Neural progenitor cell (in vitro differentiated cells): ENCODE measurements around the gene LRP1. TPM values are rescaled to one million over a fixed set of nuclear protein-coding genes. Genes with fewer than 3 reads are reported as not detected.

Source experiments
- DNase-seq: peaks from one replicate; pipeline ENCODE4 v3.0.0-alpha.2; 2016; ENCODE audit warnings: low spot score
- H2AFZ ChIP-seq: fragments of 200-600 bp; sonication (generic); replicated peaks from 2 replicates; pipeline ENCODE4 v1.6.1; 2016; ENCODE audit warnings: antibody characterized with exemption
- H3F3A ChIP-seq: fragments of 200-600 bp; sonication (generic); 2 replicates; pipeline ENCODE4 v1.6.1; 2016; ENCODE audit warnings: antibody characterized with exemption, low read depth
- H3K27ac ChIP-seq: fragments of 200-600 bp; sonication (generic); 2 replicates; pipeline ENCODE4 v1.5.1; 2016; ENCODE audit warnings: mild to moderate bottlenecking
- H3K27me3 ChIP-seq: fragments of 200-600 bp; sonication (generic); 2 replicates; pipeline ENCODE4 v1.6.1; 2016; ENCODE audit warnings: mild to moderate bottlenecking, moderate library complexity
- H3K36me3 ChIP-seq: fragments of 200-600 bp; sonication (generic); 2 replicates; pipeline ENCODE4 v1.5.1; 2016
- H3K4me1 ChIP-seq: fragments of 200-600 bp; sonication (generic); 2 replicates; pipeline ENCODE4 v1.6.1; 2016; ENCODE audit warnings: mixed run types
- H3K4me2 ChIP-seq: fragments of 200-600 bp; sonication (generic); 2 replicates; pipeline ENCODE4 v1.6.1; 2016
- H3K4me3 ChIP-seq: fragments of 200-600 bp; sonication (generic); 2 replicates; pipeline ENCODE4 v1.5.1; 2016
- H3K79me2 ChIP-seq: fragments of 200-600 bp; sonication (generic); 2 replicates; pipeline ENCODE4 v1.6.1; 2016; ENCODE audit warnings: low read depth
- H3K9ac ChIP-seq: fragments of 200-600 bp; sonication (generic); 2 replicates; pipeline ENCODE4 v1.6.1; 2016
- H3K9me3 ChIP-seq: fragments of 200-600 bp; sonication (generic); 2 replicates; pipeline ENCODE4 v1.5.1; 2016; ENCODE audit warnings: low read depth
- H4K20me1 ChIP-seq: fragments of 200-600 bp; sonication (generic); 2 replicates; pipeline ENCODE4 v1.6.1; 2016; ENCODE audit warnings: low read depth
- H3K27ac Mint-ChIP-seq: 3 replicates; pipeline ENCODE4 v1.8.0; 2021; ENCODE audit warnings: mixed read lengths
- H3K27me3 Mint-ChIP-seq: 2 replicates; pipeline ENCODE4 v1.8.0; 2022; ENCODE audit warnings: low read depth, mild to moderate bottlenecking, inconsistent platforms, moderate library complexity, mixed read lengths; ENCODE audit not compliant: insufficient read depth
- H3K36me3 Mint-ChIP-seq: 3 replicates; pipeline ENCODE4 v1.8.0; 2021; ENCODE audit warnings: mixed read lengths
- H3K4me1 Mint-ChIP-seq: 3 replicates; pipeline ENCODE4 v1.8.0; 2021; ENCODE audit warnings: mixed read lengths
- H3K4me3 Mint-ChIP-seq: 3 replicates; pipeline ENCODE4 v1.8.0; 2021; ENCODE audit warnings: mild to moderate bottlenecking, moderate library complexity, mixed read lengths
- H3K9me3 Mint-ChIP-seq: 3 replicates; pipeline ENCODE4 v1.8.0; 2020; ENCODE audit warnings: mixed read lengths
- EZH2 ChIP-seq: fragments of 200-600 bp; sonication (generic); IDR thresholded peaks from 2 replicates; pipeline ENCODE4 v1.6.1; 2017; ENCODE audit warnings: antibody characterized with exemption, mild to moderate bottlenecking, moderate library complexity
- EZH2phosphoT487 ChIP-seq: fragments of 200-600 bp; sonication (generic); IDR thresholded peaks from 2 replicates; pipeline ENCODE4 v1.6.1; 2017; ENCODE audit warnings: antibody characterized with exemption
- total RNA-seq: library from RNA; depleted of rRNA; stranded (reverse); fragments of >200 nt; gene quantifications from 2 replicates; pipeline ENCODE4 v1.2.3, GENCODE V29; 2015; ENCODE audit warnings: low replicate concordance
- TF ChIP-seq, protein P1 (sequence below): fragments of 200-600 bp; sonication (generic); IDR thresholded peaks from 2 replicates; pipeline ENCODE4 v1.5.1; 2017; ENCODE audit warnings: antibody characterized with exemption, mild to moderate bottlenecking

Gene LRP1
- total RNA-seq, 1 donor from 2014 or later = 13.9 TPM

DNA sequence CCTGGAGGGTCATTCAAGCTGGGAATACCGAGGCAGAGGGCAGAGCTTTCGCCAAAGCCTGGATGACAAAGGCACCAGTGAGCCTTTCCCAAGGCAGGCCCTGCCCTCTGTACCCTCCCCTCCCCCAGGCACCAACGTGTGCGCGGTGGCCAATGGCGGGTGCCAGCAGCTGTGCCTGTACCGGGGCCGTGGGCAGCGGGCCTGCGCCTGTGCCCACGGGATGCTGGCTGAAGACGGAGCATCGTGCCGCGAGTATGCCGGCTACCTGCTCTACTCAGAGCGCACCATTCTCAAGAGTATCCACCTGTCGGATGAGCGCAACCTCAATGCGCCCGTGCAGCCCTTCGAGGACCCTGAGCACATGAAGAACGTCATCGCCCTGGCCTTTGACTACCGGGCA lies 57.1 kb downstream of the LRP1 start:
- Histone ChIP-seq H3K27ac (no peak overlapping the region), H2AFZ (no peak overlapping the region), H3K4me2 (no peak overlapping the region), H3K4me3 (no peak overlapping the region), H3K4me1 (no peaks in the 10 kb centered on the region), H3K9me3 (no peaks in the 10 kb centered on the region), H3K27me3 (no peaks in the 10 kb centered on the region), H3K9ac (no peak overlapping the region), H3K79me2 (no peaks in the 10 kb centered on the region), H4K20me1 (peaks cover 4% of the 10 kb centered on the region), H3K36me3 (no peaks in the 10 kb centered on the region), H3F3A (peaks cover 13% of the 10 kb centered on the region)
- TF ChIP-seq EZH2 = no peak
- no peak for TF ChIP-seq EZH2phosphoT487
- TF ChIP-seq, protein P1, sequence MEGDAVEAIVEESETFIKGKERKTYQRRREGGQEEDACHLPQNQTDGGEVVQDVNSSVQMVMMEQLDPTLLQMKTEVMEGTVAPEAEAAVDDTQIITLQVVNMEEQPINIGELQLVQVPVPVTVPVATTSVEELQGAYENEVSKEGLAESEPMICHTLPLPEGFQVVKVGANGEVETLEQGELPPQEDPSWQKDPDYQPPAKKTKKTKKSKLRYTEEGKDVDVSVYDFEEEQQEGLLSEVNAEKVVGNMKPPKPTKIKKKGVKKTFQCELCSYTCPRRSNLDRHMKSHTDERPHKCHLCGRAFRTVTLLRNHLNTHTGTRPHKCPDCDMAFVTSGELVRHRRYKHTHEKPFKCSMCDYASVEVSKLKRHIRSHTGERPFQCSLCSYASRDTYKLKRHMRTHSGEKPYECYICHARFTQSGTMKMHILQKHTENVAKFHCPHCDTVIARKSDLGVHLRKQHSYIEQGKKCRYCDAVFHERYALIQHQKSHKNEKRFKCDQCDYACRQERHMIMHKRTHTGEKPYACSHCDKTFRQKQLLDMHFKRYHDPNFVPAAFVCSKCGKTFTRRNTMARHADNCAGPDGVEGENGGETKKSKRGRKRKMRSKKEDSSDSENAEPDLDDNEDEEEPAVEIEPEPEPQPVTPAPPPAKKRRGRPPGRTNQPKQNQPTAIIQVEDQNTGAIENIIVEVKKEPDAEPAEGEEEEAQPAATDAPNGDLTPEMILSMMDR = no peak
- Mint-ChIP-seq H3K4me1 (peaks cover 3% of the 10 kb centered on the region), H3K27me3 (peaks cover 11% of the 10 kb centered on the region), H3K36me3 (peaks cover 26% of the 10 kb centered on the region), H3K27ac (no peak overlapping the region), H3K9me3 (no peaks in the 10 kb centered on the region), H3K4me3 (no peak overlapping the region)
- no peak for DNase-seq

DNA sequence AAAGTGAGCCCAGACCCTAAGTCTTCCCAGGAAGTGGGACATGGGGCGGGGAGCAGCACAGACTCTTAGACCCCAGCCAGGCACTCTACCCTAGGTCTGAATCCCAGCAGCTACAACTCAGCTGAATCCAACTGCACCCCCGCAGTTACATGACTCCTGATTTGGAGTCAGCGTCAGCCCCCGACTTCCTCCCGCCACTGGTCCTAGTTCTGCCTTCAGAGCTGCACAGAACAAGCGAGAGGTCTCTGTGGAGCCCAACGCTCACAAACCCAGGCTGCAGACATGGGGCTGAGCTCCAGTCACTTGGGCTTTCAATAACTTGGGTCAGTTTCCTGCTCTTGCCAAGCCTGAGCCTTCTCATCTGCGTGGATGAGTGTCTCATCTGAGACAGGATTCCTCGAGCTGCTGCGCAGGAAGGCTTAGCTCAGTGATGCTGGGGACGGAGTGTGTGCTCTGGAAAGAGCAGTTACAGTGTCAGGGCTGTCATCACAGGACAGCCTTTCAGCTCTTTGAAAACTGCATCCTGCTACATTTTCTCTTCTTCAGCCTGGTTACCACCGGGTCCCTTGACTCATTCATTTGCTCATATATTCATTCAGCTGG lies 57.7 kb downstream of the LRP1 start:
- Mint-ChIP-seq H3K4me3 (no peak overlapping the region), H3K9me3 (no peaks in the 10 kb centered on the region), H3K4me1 (peaks cover 3% of the 10 kb centered on the region), H3K27me3 (peaks cover 11% of the 10 kb centered on the region), H3K27ac (no peak overlapping the region), H3K36me3 (peaks cover 26% of the 10 kb centered on the region)
- Histone ChIP-seq H3K36me3 (no peaks in the 10 kb centered on the region), H3K4me3 (no peak overlapping the region), H3K79me2 (no peaks in the 10 kb centered on the region), H2AFZ (no peak overlapping the region), H3K4me1 (no peaks in the 10 kb centered on the region), H3K9ac (no peak overlapping the region), H3F3A (peaks cover 13% of the 10 kb centered on the region), H3K4me2 (no peak overlapping the region), H3K27ac (no peak overlapping the region), H4K20me1 (peaks cover 4% of the 10 kb centered on the region), H3K27me3 (no peaks in the 10 kb centered on the region), H3K9me3 (no peaks in the 10 kb centered on the region)
- DNase-seq = no peak
- TF ChIP-seq EZH2phosphoT487 (no peak), EZH2 (no peak)
- TF ChIP-seq, protein P1 = no peak

DNA sequence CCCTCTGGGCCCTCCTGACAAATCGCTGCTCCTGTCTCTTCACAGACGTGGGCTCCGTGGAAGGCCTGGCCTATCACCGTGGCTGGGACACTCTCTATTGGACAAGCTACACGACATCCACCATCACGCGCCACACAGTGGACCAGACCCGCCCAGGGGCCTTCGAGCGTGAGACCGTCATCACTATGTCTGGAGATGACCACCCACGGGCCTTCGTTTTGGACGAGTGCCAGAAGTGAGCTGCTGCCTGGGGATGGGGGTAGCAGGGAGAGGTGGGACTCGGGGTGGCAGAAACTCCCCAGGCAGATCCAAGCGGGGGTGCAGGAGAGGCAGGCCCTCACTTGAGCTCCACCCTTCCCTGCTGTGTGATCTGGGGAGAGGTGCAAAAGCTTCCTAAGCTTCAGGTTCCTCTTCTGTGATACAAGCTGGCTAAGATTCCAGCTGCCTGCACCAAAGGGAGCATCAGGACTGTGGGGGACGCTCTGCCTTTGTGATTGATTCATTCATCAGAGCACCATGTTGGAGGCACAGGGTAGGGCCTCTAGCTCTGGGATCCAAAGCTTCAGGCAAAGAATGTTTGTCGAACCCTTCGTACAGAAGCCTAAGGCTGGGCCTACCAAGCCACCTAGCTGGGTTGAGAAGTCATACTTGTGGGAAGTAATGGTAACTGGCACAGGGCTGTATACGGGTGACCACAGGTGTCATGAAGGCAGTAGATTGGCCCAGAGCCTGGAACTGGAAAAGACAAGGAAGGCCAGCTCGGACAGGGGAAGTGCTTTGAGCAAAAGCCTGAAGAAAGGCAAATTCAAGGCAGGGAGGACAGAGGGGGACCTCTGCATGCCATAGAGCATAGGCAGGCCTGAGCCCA lies 59.2 kb downstream of the LRP1 start:
- Histone ChIP-seq H3K36me3 (no peaks in the 10 kb centered on the region), H3K4me2 (no peak overlapping the region), H3K4me3 (no peak overlapping the region), H3K9me3 (no peaks in the 10 kb centered on the region), H3K27ac (no peak overlapping the region), H3K79me2 (no peaks in the 10 kb centered on the region), H4K20me1 (peaks cover 4% of the 10 kb centered on the region), H3K9ac (no peak overlapping the region), H3K27me3 (no peaks in the 10 kb centered on the region), H3K4me1 (no peaks in the 10 kb centered on the region), H3F3A (peaks cover 4% of the 10 kb centered on the region), H2AFZ (no peak overlapping the region)
- Mint-ChIP-seq H3K4me1 (peaks cover 3% of the 10 kb centered on the region), H3K36me3 (peaks cover 35% of the 10 kb centered on the region), H3K27me3 (peaks cover 12% of the 10 kb centered on the region), H3K4me3 (peak overlapping the region; percentile 15), H3K9me3 (no peaks in the 10 kb centered on the region), H3K27ac (peak overlapping the region; percentile 33)
- no peak for TF ChIP-seq EZH2phosphoT487
- TF ChIP-seq, protein P1 = no peak
- TF ChIP-seq EZH2 = no peak
- DNase-seq = no peak
